Naive thymus-derived CD4-positive, alpha-beta T cell (primary cell): ENCODE results near the gene TCHHL1. TPM values are rescaled to one million over a fixed set of nuclear protein-coding genes. Genes with fewer than 3 reads are reported as not detected.
"Not testable (repeated sequence)": the region's sequence is repeated elsewhere in the genome, so short reads cannot be mapped to it uniquely, and the experiment has no call there.

Experiments used
- ATAC-seq: fragments of 150-1000 bp; cut with Tn5 transposase; 2 replicates; pipeline ENCODE4 v1.10.0; 2021; ENCODE audit warnings: mild to moderate bottlenecking, moderate library complexity
- CTCF ChIA-PET: fragments of 350-600 bp; sonication (Branson Sonifier 250); formaldehyde crosslinking; loops from one replicate; lab custom pipeline; 2021; ENCODE audit warnings: antibody characterized with exemption; lab: Charles Lee
- POLR2A ChIA-PET: fragments of 350-600 bp; sonication (Branson Sonifier 250); formaldehyde crosslinking; loops from one replicate; lab custom pipeline; 2021; ENCODE audit warnings: antibody characterized with exemption, inconsistent platforms; lab: Charles Lee
- DNase-seq, 9 donors: peaks; one replicate each; pipeline versions ENCODE4 v3.0.0 to v3.0.0-alpha.2; 2020 to 2022; ENCODE audit warnings: mixed read lengths in 1 of 9
- H3K27ac ChIP-seq: one replicate; pipeline ENCODE4 v1.7.0; 2013; ENCODE audit warnings: mild to moderate bottlenecking, low read depth, low read length, moderate library complexity
- H3K27me3 ChIP-seq, 2 donors: one replicate each; pipeline ENCODE4 v1.7.0; 2013; ENCODE audit warnings: low read length in 2 of 2, mild to moderate bottlenecking in 2 of 2, moderate library complexity in 2 of 2; ENCODE audit not compliant: control insufficient read depth in 2 of 2, insufficient read depth in 2 of 2
- H3K36me3 ChIP-seq, 3 experiments: 1 replicate in 2 of 3; 2 replicates in 1 of 3; pipeline ENCODE4 v1.7.0; 2013; ENCODE audit warnings: low read length in 3 of 3, mild to moderate bottlenecking in 3 of 3, moderate library complexity in 1 of 3; ENCODE audit not compliant: insufficient read depth in 3 of 3, control insufficient read depth in 2 of 3
- H3K4me1 ChIP-seq, 2 donors: one replicate each; pipeline ENCODE4 v1.7.0; 2013; ENCODE audit warnings: low read length in 2 of 2, mild to moderate bottlenecking in 2 of 2, moderate library complexity in 1 of 2; ENCODE audit not compliant: control insufficient read depth in 2 of 2, insufficient read depth in 2 of 2
- H3K4me3 ChIP-seq: 2 replicates; pipeline ENCODE4 v1.7.0; 2013; ENCODE audit warnings: mild to moderate bottlenecking, low read length
- H3K9me3 ChIP-seq, 3 experiments: 1 replicate in 2 of 3; 2 replicates in 1 of 3; pipeline ENCODE4 v1.7.0; 2013; ENCODE audit warnings: low read length in 3 of 3; ENCODE audit not compliant: control insufficient read depth in 2 of 3
- H3K27ac Mint-ChIP-seq, 9 donors: one replicate each; pipeline ENCODE4 v1.8.0; 2020 to 2022; ENCODE audit warnings: mixed read lengths in 9 of 9, mild to moderate bottlenecking in 8 of 9, moderate library complexity in 5 of 9, inconsistent platforms in 2 of 9
- H3K27me3 Mint-ChIP-seq, 5 donors: one replicate each; pipeline ENCODE4 v1.8.0; 2021 to 2022; ENCODE audit warnings: mixed read lengths in 5 of 5, mild to moderate bottlenecking in 1 of 5
- H3K36me3 Mint-ChIP-seq, 5 donors: one replicate each; pipeline ENCODE4 v1.8.0; 2020 to 2022; ENCODE audit warnings: mixed read lengths in 5 of 5, mild to moderate bottlenecking in 3 of 5, inconsistent platforms in 1 of 5
- H3K4me1 Mint-ChIP-seq, 7 donors: one replicate each; pipeline ENCODE4 v1.8.0; 2020 to 2022; ENCODE audit warnings: mixed read lengths in 7 of 7, mild to moderate bottlenecking in 3 of 7, inconsistent platforms in 1 of 7
- H3K4me3 Mint-ChIP-seq, 10 donors: one replicate each; pipeline ENCODE4 v1.8.0; 2020 to 2022; ENCODE audit warnings: mild to moderate bottlenecking in 10 of 10, mixed read lengths in 10 of 10, moderate library complexity in 6 of 10, inconsistent platforms in 2 of 10
- H3K9me3 Mint-ChIP-seq, 11 donors: one replicate each; pipeline ENCODE4 v1.8.0; 2020 to 2022; ENCODE audit warnings: mixed read lengths in 11 of 11, mild to moderate bottlenecking in 4 of 11, inconsistent platforms in 1 of 11, moderate library complexity in 1 of 11
- intact Hi-C, 2 donors: fragments of 100-400 bp; cut with micrococcal nuclease; formaldehyde crosslinking; loops; one replicate each; pipeline ENCODE4 v1.15.1; 2023
- polyA plus RNA-seq, 2 donors: library from polyadenylated mRNA; unstranded; fragments of 300-500 nt; fragmentation: Illumina TruSeq; gene quantifications; one replicate each; pipeline ENCODE4 v1.2.3, GENCODE V29; 2021
- total RNA-seq, 6 experiments: library from RNA in 5 of 6; stranded (reverse) in 5 of 6; gene quantifications; 1 replicate in 5 of 6; 2 replicates in 1 of 6; pipeline ENCODE4 v1.2.3 and lab custom pipeline; 2021 to 2026

The TCHHL1 gene
- total and polyA plus RNA-seq, 7 experiments from 2014 or later = not detected

GRCh38 chr1:152107031-152107983 lies 18.4 kb upstream of the TCHHL1 start:
- Mint-ChIP-seq H3K36me3 (peaks cover 0 to 10% (median 0%) of the 10 kb centered on the region in 5 donors), H3K4me3 (peak overlapping the region in 9 of 10 donors; percentile 14 to 61 (median 50)), H3K27me3 (peaks cover 20 to 28% (median 25%) of the 10 kb centered on the region in 5 donors), H3K27ac (peak overlapping the region in 1 of 9 donors; percentile 62), H3K4me1 (peaks cover 0 to 12% (median 0%) of the 10 kb centered on the region in 7 donors), H3K9me3 (peaks cover 0 to 8% (median 0%) of the 10 kb centered on the region in 11 donors)
- Histone ChIP-seq H3K4me3 (no peak overlapping the region), H3K9me3 (no peaks in the 10 kb centered on the region), H3K36me3 (no peaks in the 10 kb centered on the region), H3K4me1 (peaks cover 15 to 24% of the 10 kb centered on the region in 2 donors), H3K27me3 (peaks cover 0 to 35% of the 10 kb centered on the region in 2 donors), H3K27ac (no peak overlapping the region)
- intact Hi-C loops = no loop called here
- ChIA-PET POLR2A (no interaction called here), CTCF (interaction anchor here (1.0 kb wide), 1 partner anchor 29 kb away, joined by 3 read pairs; no protein-coding TSS in a partner anchor)
- ATAC-seq = no peak
- DNase-seq = peak in 1 of 9 donors; percentile 20

- POLR2A ChIA-PET = no interaction called here
- peaks cover 0 to 29% of the 10 kb centered on the region in 2 donors for H3K27me3 ChIP-seq
- ATAC-seq (no peak), DNase-seq (no peak)
- H3K36me3 ChIP-seq = no peaks in the 10 kb centered on the region
- intact Hi-C loops = no loop called here
- CTCF ChIA-PET = no interaction called here
- peaks cover 39 to 49% (median 45%) of the 10 kb centered on the region in 5 donors for H3K27me3 Mint-ChIP-seq
- H3K4me1 Mint-ChIP-seq = peaks cover 0 to 12% (median 0%) of the 10 kb centered on the region in 7 donors
- H3K27ac Mint-ChIP-seq = no peak overlapping the region
- peaks cover 0 to 8% (median 0%) of the 10 kb centered on the region in 11 donors for H3K9me3 Mint-ChIP-seq
- H3K4me1 ChIP-seq = peaks cover 10 to 19% of the 10 kb centered on the region in 2 donors
- no peak overlapping the region for H3K4me3 Mint-ChIP-seq
- H3K27ac ChIP-seq = no peak overlapping the region
- H3K4me3 ChIP-seq = no peak overlapping the region
- H3K9me3 ChIP-seq = no peaks in the 10 kb centered on the region
- peaks cover 0 to 10% (median 5%) of the 10 kb centered on the region in 5 donors for H3K36me3 Mint-ChIP-seq
Observed at GRCh38 chr1:152104854-152105253, 16.0 kb upstream of the TCHHL1 start.

- Histone ChIP-seq H3K36me3 (no peaks in the 10 kb centered on the region), H3K27me3 (peaks cover 4 to 7% of the 10 kb centered on the region in 2 donors), H3K4me1 (no peaks in the 10 kb centered on the region), H3K27ac (no peak overlapping the region), H3K9me3 (peaks cover 0 to 7% (median 0%) of the 10 kb centered on the region in 3 experiments), H3K4me3 (no peak overlapping the region)
- ATAC-seq = no peak
- POLR2A ChIA-PET = no interaction called here
- intact Hi-C loops = no loop called here
- Mint-ChIP-seq H3K4me1 (no peaks in the 10 kb centered on the region), H3K27ac (no peak overlapping the region), H3K4me3 (no peak overlapping the region), H3K9me3 (peaks cover 2 to 34% (median 11%) of the 10 kb centered on the region in 11 donors), H3K27me3 (peaks cover 50 to 77% (median 63%) of the 10 kb centered on the region in 5 donors), H3K36me3 (peaks cover 0 to 17% (median 0%) of the 10 kb centered on the region in 5 donors)
- no peak for DNase-seq
- CTCF ChIA-PET = no interaction called here
Observed at GRCh38 chr1:152096931-152097330, 8.1 kb upstream of the TCHHL1 start.

DNA sequence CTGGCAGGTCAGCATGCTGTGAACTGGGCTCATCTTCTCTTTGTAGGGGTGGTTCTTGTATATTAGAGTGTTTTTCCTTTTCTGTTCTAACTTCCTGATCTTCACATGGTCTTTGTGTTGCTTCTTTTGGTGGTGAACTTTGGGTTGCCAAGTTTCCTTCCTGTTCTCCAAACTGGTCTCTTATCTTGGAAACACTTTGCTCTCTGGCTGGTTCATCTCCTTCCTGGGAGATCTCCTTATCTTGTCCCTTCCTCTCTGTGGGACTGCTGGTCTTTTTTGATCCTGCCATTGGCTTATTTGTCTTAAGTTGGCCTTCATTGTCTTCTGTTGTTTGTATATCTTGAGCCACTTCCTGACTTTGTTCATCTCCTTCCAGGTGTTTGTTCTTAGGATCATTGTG lies 2.1 kb downstream of the TCHHL1 start:
- H3K9me3 Mint-ChIP-seq = peaks cover 0 to 8% (median 5%) of the 10 kb centered on the region in 11 donors
- POLR2A ChIA-PET = no interaction called here
- Histone ChIP-seq H3K4me1 (no peaks in the 10 kb centered on the region), H3K27me3 (peaks cover 0 to 4% of the 10 kb centered on the region in 2 donors), H3K27ac (no peak overlapping the region), H3K4me3 (no peak overlapping the region), H3K36me3 (no peaks in the 10 kb centered on the region), H3K9me3 (no peaks in the 10 kb centered on the region)
- DNase-seq (no peak), ATAC-seq (no peak)
- H3K27me3 Mint-ChIP-seq = peaks cover 8 to 38% (median 18%) of the 10 kb centered on the region in 5 donors
- H3K27ac Mint-ChIP-seq = no peak overlapping the region
- intact Hi-C loops = no loop called here
- no peaks in the 10 kb centered on the region for H3K4me1 Mint-ChIP-seq
- CTCF ChIA-PET = no interaction called here
- no peak overlapping the region for H3K4me3 Mint-ChIP-seq
- H3K36me3 Mint-ChIP-seq = peaks cover 0 to 7% (median 0%) of the 10 kb centered on the region in 5 donors

DNA sequence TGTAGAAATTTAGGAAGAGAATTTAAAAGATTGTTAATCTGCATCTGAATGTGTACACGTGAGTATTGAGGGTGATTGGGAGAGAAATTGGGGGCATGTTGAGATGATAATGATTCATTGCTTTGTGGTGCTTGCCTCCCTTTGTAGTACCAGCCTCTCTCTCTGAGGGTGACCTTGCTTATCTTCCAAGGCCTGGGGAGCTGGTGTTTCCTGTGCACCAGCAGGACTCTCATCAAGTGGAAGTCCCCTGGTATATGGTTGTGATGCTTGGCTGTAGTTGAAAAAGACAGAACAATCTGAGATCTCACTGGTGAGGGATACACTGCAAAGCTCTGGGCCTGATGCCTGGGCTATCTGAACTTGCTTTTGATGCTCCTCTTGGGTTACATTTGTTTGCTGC lies 4.0 kb downstream of the TCHHL1 start:
- no peaks in the 10 kb centered on the region for H3K4me1 ChIP-seq
- Mint-ChIP-seq H3K9me3 (no peaks in the 10 kb centered on the region), H3K4me1 (no peaks in the 10 kb centered on the region), H3K27me3 (peaks cover 0 to 24% (median 6%) of the 10 kb centered on the region in 5 donors), H3K4me3 (no peak overlapping the region), H3K36me3 (no peaks in the 10 kb centered on the region), H3K27ac (no peak overlapping the region)
- DNase-seq = no peak
- ATAC-seq = no peak
- H3K27ac ChIP-seq = no peak overlapping the region
- ChIA-PET POLR2A (no interaction called here), CTCF (no interaction called here)
- intact Hi-C loops = no loop called here
- peaks cover 0 to 4% of the 10 kb centered on the region in 2 donors for H3K27me3 ChIP-seq
- H3K4me3 ChIP-seq = no peak overlapping the region
- no peaks in the 10 kb centered on the region for H3K9me3 ChIP-seq
- H3K36me3 ChIP-seq = no peaks in the 10 kb centered on the region

- H3K36me3 Mint-ChIP-seq, intact Hi-C loops, POLR2A ChIA-PET, CTCF ChIA-PET, H3K27ac ChIP-seq, H3K4me3 ChIP-seq, ATAC-seq, H3K4me1 Mint-ChIP-seq, H3K9me3 ChIP-seq, H3K9me3 Mint-ChIP-seq, H3K27me3 ChIP-seq, H3K4me1 ChIP-seq, H3K27ac Mint-ChIP-seq, H3K36me3 ChIP-seq, H3K4me3 Mint-ChIP-seq, DNase-seq: not testable (repeated sequence)
- H3K27me3 Mint-ChIP-seq = peaks cover 6 to 24% (median 12%) of the 10 kb centered on the region in 5 donors
Observed at GRCh38 chr1:152081026-152081425, 7.8 kb downstream of the TCHHL1 start.
